GM12878 (cell line): Measurements from ENCODE around the gene CD99.
"Not testable (repeated sequence)": the region's sequence is repeated elsewhere in the genome, so short reads cannot be mapped to it uniquely, and the experiment has no call there.

Source experiments
- CBX5 ChIP-seq: sonication (generic); IDR thresholded peaks from 2 replicates; pipeline ENCODE4 v1.6.1; 2016; ENCODE audit warnings: low read depth, moderate library complexity, mild to moderate bottlenecking, inconsistent platforms
- E2F4 ChIP-seq: IDR thresholded peaks from 2 replicates; pipeline ENCODE4 v1.6.1; 2012; ENCODE audit warnings: low read depth, low read length, improper control_type of control experiment
- EP300 ChIP-seq, 2 experiments: fragments of 150-350 bp in 1 of 2; IDR thresholded peaks; 2 replicates each; pipeline ENCODE4 v1.6.1; 2011 to 2012; ENCODE audit warnings: low read depth in 2 of 2, low read length in 2 of 2, borderline replicate concordance in 1 of 2, improper control_type of control experiment in 1 of 2, inconsistent platforms in 1 of 2; ENCODE audit not compliant: control insufficient read depth in 1 of 2
- EZH2 ChIP-seq: IDR thresholded peaks from 2 replicates; pipeline ENCODE4 v1.6.1; 2012; ENCODE audit warnings: low read depth, mild to moderate bottlenecking, control low read depth, inconsistent platforms, low read length, borderline replicate concordance; ENCODE audit not compliant: control insufficient read depth
- GABPA ChIP-seq: IDR thresholded peaks from 2 replicates; pipeline ENCODE4 v1.6.1; 2014; ENCODE audit warnings: antibody characterized with exemption, low read depth, mild to moderate bottlenecking, inconsistent platforms
- NR2C2 ChIP-seq: IDR thresholded peaks from 2 replicates; pipeline ENCODE4 v1.6.1; 2011; ENCODE audit warnings: borderline replicate concordance, low read depth; ENCODE audit not compliant: control insufficient read depth, insufficient read length
- POLR2A ChIP-seq: IDR thresholded peaks from 2 replicates; pipeline ENCODE4 v1.6.1; 2011; ENCODE audit warnings: low read depth, mild to moderate bottlenecking, low read length
- RAD21 ChIP-seq: IDR thresholded peaks from 2 replicates; pipeline ENCODE4 v1.6.1; 2011; ENCODE audit warnings: mild to moderate bottlenecking, low read depth, low read length, moderate library complexity; ENCODE audit not compliant: insufficient read depth
- RBBP5 ChIP-seq: fragments of 200-600 bp; sonication (generic); conservative IDR thresholded peaks from 2 replicates; pipeline ENCODE4 v1.6.1; 2016
- RELA ChIP-seq: fragments of 450-650 bp; IDR thresholded peaks from 2 replicates; pipeline ENCODE4 v1.8.0; 2014; ENCODE audit warnings: borderline replicate concordance; ENCODE audit not compliant: partially characterized antibody
- ZSCAN29 ChIP-seq: fragments of 450-650 bp; IDR thresholded peaks from 2 replicates; pipeline ENCODE4 v1.6.1; 2017; ENCODE audit warnings: mild to moderate bottlenecking, moderate library complexity
- TF ChIP-seq, protein P1 (sequence below), 3 experiments: IDR thresholded peaks in 2 of 3; conservative IDR thresholded peaks in 1 of 3; 2 replicates each; pipeline ENCODE4 v1.5.1; 2011; ENCODE audit warnings: low read depth in 3 of 3, low read length in 3 of 3, mild to moderate bottlenecking in 3 of 3, control low read depth in 2 of 3, moderate library complexity in 2 of 3, inconsistent platforms in 1 of 3, mixed read lengths in 1 of 3; ENCODE audit not compliant: control insufficient read depth in 2 of 3, insufficient read depth in 1 of 3; ENCODE audit errors: extremely low read depth in 1 of 3
- TF ChIP-seq, protein P2 (sequence below): fragments of 450-650 bp; IDR thresholded peaks from 2 replicates; pipeline ENCODE4 v1.6.1; 2018; ENCODE audit warnings: borderline replicate concordance, mild to moderate bottlenecking; ENCODE audit not compliant: partially characterized antibody
- TF ChIP-seq, protein P3 (sequence below): fragments of 450-650 bp; IDR thresholded peaks from 2 replicates; pipeline ENCODE4 v1.6.1; 2017; ENCODE audit warnings: mild to moderate bottlenecking, low read depth, inconsistent platforms; ENCODE audit not compliant: poor library complexity, severe bottlenecking

- not testable (repeated sequence) for TF ChIP-seq POLR2A; RBBP5; EP300 (IDR thresholded peaks at IDR 0.05; ENCODE audit: borderline replicate concordance in 1 of 2, control insufficient read depth in 1 of 2, low read depth in 2 of 2, low read length in 2 of 2); EZH2; ZSCAN29; CBX5; NR2C2; GABPA; E2F4; RAD21; RELA
- TF ChIP-seq, protein P1, sequence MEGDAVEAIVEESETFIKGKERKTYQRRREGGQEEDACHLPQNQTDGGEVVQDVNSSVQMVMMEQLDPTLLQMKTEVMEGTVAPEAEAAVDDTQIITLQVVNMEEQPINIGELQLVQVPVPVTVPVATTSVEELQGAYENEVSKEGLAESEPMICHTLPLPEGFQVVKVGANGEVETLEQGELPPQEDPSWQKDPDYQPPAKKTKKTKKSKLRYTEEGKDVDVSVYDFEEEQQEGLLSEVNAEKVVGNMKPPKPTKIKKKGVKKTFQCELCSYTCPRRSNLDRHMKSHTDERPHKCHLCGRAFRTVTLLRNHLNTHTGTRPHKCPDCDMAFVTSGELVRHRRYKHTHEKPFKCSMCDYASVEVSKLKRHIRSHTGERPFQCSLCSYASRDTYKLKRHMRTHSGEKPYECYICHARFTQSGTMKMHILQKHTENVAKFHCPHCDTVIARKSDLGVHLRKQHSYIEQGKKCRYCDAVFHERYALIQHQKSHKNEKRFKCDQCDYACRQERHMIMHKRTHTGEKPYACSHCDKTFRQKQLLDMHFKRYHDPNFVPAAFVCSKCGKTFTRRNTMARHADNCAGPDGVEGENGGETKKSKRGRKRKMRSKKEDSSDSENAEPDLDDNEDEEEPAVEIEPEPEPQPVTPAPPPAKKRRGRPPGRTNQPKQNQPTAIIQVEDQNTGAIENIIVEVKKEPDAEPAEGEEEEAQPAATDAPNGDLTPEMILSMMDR (IDR thresholded peaks at IDR 0.05 in 2 of 3, conservative IDR thresholded peaks at IDR 0.05 in 1 of 3; ENCODE audit: control insufficient read depth in 2 of 3, extremely low read depth in 1 of 3, insufficient read depth in 1 of 3, low read depth in 3 of 3, low read length in 3 of 3): not testable (repeated sequence)
- TF ChIP-seq, protein P2, sequence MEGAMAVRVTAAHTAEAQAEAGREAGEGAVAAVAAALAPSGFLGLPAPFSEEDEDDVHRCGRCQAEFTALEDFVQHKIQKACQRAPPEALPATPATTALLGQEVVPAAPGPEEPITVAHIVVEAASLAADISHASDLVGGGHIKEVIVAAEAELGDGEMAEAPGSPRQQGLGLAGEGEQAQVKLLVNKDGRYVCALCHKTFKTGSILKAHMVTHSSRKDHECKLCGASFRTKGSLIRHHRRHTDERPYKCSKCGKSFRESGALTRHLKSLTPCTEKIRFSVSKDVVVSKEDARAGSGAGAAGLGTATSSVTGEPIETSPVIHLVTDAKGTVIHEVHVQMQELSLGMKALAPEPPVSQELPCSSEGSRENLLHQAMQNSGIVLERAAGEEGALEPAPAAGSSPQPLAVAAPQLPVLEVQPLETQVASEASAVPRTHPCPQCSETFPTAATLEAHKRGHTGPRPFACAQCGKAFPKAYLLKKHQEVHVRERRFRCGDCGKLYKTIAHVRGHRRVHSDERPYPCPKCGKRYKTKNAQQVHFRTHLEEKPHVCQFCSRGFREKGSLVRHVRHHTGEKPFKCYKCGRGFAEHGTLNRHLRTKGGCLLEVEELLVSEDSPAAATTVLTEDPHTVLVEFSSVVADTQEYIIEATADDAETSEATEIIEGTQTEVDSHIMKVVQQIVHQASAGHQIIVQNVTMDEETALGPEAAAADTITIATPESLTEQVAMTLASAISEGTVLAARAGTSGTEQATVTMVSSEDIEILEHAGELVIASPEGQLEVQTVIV: not testable (repeated sequence)
- TF ChIP-seq, protein P3, sequence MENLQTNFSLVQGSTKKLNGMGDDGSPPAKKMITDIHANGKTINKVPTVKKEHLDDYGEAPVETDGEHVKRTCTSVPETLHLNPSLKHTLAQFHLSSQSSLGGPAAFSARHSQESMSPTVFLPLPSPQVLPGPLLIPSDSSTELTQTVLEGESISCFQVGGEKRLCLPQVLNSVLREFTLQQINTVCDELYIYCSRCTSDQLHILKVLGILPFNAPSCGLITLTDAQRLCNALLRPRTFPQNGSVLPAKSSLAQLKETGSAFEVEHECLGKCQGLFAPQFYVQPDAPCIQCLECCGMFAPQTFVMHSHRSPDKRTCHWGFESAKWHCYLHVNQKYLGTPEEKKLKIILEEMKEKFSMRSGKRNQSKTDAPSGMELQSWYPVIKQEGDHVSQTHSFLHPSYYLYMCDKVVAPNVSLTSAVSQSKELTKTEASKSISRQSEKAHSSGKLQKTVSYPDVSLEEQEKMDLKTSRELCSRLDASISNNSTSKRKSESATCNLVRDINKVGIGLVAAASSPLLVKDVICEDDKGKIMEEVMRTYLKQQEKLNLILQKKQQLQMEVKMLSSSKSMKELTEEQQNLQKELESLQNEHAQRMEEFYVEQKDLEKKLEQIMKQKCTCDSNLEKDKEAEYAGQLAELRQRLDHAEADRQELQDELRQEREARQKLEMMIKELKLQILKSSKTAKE: not testable (repeated sequence)
Observed at GRCh38 chrX:2752441-2752840, 61.3 kb downstream of the CD99 start.
